HG02870 (cell line): ENCODE results near the gene GNGT2.
A peak's percentile ranks its signal among the peaks of the same experiment; 100 is the strongest.

Experiments
- ATAC-seq: cut with Tn5 transposase; IDR thresholded peaks from one replicate; pipeline ENCODE4 v1.9.1; 2021; ENCODE audit warnings: mild to moderate bottlenecking, moderate library complexity; ENCODE audit not compliant: unreplicated experiment

GNGT2 gene

DNA sequence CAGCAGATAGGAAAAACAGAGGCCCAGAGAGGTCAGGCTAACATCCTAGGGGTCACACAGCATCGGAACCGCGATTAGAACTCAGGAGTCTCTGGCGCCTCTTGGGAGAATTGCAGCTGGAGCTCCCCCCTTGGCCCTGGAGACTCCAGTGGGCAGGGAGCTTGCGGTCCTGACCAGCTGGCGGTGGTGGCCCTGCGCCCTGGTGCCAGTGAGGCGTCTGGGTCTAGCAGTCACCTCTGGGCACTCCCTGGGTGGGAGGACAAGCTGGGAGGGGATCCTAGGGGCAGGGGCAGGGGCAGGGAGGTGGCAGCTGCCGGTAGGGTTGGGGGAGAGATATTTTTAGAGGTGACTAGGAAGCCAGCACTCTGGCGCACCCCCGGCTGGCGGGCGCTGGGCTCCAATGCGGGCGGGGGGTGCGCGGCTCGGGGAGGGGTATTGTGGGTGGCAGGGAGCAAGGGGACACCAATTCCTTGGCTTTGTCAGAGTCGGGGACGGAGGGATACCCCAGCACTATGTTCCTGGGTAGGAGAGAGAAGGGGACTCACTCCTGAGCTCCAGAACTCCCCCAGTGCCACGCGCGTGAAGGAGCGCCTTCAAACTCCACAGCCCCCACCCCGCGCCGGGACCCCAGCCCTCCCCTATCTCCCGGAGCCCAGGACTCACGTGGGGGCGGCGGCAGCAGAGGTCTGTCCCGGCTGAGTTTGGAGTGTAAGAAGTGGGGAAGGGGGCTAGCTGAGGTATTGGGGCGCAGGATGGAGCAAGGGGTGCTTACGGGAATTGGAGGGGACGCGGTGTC lies 19.6 kb upstream of the GNGT2 start:
- no peak for ATAC-seq

DNA sequence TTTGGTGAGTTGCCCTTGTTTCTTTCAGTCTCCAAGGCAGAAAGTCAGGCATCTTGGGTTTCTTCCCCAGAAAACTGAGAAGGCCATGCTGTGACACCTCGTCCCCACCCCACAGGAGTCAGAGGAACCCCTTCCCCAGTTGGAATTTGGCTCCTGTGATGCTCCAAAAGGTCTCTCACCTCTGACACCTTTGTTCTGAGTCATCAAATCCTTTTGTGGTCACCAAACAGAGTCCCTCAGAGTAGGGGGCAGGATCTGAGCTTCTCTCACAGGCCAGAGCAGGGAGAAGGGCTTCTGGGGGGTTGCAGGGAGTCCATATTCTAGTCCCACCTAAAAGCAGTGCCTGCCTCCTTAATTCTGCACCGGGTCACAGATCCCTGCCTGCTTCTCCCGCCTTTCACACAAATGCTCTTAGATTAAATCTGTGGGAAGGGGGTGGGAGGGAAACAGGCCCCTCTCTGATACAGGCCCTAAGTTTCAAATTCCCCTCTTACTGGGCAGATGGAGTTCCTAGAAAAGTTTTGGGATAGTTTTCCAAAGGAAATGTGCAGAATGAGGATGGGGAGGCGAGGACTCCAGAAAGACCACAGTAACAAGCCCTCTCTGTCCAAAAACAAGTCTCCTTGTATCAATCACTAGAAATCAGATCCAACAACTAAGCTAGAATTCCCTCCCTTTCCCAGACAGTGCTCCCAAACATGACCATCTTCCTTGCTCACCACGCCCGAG lies 18.9 kb upstream of the GNGT2 start:
- no peak for ATAC-seq

DNA sequence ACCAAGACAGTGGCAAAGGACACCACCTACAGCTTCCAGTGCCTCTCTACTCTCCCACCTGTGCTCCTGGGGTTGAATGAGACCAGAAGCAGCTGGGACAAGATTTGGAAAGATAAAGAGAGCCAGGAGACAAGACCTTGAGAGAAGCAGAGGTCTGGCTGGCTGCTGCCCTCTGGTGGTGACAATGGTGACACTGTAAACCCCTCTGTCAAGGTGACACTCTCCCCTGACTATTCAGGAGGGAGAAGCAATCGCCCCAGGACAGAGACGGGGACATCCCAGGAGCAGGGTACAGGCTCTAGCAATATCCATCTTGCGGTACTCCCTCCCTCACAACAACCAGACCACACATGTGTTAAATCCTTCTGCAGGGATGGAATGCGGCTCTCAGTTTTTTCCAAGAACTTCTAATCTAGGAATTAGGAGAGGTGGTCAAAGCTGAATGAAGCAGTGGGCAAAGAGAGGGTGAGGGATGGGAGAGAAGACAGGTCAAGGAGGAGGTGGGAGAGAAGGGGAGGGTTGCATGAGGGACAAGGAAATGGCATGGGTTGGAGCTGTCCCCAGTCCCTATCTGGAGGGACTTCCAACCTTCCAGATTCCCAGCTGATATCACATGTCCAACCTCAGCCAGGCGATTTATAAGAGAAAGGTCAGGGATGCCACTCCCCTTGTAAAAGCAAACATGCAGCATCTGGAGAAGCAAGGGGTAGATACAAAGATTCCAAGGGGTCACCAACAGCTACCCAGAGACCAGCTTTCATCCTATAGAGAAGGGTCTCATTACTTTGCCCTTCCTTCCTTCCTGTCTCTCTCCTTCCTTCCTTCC lies 17.3 kb upstream of the GNGT2 start:
- ATAC-seq, result no peak

DNA sequence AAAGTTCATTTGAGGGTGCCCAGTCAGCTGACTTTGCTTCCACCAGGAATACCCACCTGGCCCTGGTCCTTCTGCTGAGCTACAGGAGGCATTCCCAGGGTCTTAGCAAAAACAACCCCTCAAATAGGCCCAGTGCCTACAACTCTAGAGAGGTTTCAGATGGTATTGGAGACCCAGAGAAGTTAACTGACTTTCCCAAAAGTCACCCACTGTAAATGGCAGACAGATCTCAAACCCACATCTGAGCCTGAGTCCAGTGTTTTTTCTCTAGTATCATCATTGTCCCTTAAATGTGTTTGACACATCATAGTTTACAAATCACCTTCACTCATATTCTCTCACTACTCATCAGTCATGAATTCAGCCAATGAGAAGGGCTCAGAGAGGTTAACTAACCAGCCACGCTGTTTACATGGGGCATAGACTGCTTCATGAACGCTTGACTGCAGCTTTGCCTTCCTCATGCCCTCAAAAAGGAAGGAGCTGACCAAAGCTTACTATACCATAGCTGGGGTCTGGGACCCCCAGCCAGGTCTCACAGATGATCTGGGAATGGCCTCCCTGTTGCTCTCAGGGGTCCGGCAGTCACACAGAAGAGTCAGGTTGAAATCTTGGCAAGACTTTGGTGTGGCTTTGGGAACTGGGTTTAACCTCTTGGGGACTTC lies 16.5 kb upstream of the GNGT2 start:
- ATAC-seq, result no peak

DNA sequence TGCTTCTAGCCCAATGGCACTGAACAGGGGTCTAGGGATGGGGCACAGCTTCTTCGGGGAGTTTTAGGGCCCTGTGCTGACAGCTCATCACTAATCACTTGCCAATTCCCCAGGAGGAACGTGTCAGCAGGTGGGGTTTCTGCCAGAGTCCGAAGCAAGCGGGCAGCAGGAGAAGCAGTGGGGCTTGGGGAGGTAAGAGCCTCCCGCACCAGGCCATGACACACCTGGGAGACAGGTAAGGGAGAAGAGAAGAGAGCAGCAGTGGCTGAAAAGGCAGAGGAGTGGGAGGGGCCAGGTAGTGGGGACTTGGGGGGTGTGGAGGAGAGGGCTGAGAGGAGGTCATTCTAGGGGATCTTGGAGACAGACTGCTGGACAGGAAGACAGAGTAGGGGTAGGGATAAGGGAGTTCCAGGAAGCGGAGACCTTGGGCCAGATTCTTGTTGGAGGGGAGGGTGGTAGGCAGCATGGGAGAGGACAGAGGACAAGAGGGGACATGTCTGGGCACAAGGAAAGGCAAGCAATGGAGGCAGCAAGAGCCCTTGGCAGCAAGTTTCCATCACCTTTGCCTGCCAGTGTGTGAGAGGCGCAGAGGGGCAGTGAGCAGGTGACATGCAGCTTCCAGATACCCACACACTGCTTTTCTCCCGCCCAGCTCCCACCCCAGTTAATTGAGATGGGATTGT lies 15.3 kb upstream of the GNGT2 start:
- ATAC-seq, result no peak

DNA sequence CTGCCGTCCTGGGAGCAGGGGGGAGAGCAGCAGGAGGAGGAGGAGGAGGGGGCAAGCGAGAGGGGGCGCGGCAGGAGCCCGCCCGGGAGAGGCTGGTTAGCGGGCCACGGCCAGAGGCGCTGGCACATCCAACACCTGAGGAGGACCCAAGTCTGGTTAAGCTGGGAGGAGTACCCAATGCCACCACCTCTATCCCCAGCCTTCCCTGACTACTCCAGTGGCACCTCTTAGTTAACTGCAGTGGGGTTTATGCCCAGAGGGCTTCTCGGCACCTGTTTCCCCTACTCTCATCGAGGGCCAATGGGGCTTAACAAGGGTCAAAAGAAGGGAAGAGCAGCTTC lies 14.6 kb upstream of the GNGT2 start:
- ATAC-seq, result no peak

DNA sequence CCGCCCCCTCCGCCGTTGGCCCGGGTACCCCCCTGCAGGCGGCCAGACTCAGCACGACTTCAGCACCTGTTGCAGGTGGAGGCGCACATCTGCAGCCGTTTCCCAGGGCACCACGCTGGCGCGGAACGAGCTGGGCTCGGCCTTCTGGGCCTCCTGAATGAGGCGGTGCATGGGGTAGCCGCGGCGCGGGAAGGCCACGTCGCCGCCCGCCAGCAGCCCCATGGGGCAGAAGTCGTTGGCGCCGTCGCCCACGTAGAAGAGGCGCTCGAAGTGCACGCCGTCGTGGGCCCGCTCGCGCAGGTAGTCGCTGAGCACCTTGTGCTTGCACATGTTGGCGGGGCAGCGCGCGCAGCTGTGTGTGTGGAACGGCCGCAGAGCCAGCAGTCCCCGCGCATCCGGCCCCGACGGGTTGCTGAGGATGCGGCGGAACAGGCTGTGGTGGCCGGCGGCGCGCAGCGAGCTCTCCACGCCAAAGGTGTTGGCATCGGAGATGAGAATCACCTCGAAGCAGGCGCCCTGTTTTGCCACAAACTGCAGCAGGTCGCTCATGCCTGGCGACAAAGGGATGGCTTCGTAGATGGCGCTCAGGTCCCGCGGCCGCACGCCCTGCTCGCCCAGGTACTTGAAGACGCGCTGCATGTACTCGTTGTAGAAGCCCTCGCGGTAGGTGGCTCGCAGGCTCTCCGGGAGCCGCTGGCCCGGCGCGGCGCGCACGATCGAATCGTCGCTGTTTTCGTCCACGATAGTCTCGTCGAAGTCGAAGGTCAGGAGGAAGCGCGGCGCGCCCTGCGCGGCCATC lies 14.0 kb upstream of the GNGT2 start:
- ATAC-seq, result no peak

DNA sequence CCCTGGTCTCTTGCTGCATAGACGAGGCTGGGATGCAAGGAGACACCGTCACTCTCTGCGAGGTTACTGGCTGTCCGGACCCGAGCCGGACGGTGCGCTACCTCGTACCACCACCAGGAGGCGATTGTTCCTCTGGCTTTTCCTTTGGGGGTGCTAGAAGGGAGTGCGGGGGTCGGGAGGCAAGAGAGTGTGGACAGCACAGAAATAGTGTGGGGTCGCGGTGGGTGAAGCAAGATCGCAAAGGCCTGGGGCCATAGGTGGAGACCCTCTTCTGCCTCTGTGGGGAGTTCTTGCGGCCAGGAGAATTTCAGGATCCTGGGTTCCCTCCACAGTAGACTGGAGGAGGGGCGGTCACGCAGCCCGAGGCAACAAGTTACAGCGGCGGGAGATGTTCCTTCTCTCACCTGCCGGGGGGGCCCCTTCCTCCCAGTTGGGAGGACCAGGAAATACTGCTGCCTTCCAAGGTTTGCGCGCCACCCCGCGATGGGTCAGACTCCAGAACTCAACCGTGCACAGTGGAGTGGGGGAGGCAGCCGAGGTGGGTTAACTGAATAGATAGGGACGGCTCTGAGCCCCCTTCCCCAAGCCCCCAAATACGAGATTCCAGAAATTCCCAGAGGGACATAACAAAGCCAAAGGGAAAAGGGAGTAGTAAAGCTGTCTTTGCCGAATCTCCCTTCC lies 13.3 kb upstream of the GNGT2 start:
- ATAC-seq, result no peak

DNA sequence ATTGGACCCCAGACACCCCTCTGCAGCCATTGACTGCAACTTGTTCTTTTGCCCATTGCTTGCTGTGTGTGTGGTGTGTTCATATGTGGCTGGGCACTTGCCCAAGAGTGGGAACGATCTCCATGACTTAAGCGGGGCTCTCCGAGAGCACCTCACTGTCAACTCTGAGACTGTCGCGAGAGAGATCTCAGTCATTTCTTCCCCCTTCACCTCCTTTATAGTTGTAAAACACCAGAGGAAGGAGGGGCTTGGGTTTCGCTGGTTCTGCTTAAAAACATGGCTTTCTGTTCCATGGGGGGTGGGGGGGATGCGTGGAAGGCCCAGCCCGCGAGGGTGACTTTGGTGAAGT lies 12.8 kb upstream of the GNGT2 start:
- ATAC-seq, result no peak

DNA sequence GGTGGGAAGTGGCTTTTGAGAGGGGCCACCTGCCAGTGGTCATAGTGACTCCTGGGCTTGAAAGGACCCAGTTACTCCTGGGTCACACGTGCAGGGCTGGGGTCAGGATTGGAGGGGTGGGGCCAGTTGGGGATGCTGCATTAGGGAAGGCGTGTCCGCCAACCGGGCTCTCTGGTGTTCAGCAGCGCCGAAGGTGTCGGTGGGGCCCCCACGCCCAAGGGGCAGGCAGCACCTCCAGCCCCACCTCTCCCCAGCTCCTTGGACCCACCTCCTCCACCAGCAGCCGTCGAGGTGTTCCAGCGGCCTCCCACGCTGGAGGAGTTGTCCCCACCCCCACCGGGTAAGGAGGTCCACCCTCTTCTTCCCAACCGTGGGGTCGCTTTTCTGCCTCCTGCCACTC lies 9.6 kb upstream of the GNGT2 start:
- no peak for ATAC-seq

DNA sequence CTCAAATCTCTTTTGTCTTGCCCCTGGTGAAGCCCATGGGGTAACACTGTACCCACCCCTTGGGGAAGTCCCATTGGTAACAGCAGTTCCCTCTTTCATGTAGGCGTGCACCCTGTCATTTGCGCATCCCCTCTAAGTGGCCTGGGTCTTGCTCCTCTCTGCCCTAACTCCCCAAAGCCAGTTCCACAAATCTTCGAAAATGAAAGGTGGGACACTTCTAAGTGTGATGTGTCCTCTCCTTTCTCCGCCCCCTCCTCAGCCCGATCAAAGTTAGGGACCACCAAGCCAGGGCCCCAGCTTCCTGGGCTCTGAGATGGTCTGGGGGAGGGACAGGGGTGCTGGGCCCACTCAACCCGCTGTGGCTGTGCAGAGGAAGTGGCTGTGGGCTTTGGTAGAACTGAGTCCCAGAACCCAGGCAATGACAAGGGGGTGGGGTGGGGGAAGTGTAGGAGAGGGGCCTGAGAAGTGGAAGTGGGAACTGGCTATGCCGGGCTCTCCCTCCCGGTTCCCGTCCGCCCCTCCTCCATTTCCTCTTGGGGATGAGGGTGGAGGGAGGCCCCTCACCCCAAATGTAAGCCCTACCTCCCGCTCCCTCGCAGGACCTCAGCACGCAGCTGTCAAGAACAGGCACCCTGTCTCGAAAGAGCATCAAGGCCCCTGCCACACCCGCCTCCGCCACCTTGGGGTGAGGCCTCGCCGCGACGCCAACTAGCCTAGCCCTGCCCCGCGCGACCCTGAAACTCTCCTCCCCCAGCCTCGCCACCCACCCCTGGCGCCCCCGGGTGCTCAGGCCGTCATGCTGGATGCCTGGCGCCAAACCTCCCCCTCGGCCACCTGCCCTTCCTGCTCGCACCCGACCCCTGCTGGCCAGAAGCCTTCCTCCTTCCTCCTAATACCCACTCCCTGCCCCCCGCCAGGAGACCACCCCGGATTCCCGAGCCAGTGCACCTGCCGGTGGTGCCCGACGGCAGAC lies 8.9 kb upstream of the GNGT2 start:
- ATAC-seq, result peak; percentile 41

DNA sequence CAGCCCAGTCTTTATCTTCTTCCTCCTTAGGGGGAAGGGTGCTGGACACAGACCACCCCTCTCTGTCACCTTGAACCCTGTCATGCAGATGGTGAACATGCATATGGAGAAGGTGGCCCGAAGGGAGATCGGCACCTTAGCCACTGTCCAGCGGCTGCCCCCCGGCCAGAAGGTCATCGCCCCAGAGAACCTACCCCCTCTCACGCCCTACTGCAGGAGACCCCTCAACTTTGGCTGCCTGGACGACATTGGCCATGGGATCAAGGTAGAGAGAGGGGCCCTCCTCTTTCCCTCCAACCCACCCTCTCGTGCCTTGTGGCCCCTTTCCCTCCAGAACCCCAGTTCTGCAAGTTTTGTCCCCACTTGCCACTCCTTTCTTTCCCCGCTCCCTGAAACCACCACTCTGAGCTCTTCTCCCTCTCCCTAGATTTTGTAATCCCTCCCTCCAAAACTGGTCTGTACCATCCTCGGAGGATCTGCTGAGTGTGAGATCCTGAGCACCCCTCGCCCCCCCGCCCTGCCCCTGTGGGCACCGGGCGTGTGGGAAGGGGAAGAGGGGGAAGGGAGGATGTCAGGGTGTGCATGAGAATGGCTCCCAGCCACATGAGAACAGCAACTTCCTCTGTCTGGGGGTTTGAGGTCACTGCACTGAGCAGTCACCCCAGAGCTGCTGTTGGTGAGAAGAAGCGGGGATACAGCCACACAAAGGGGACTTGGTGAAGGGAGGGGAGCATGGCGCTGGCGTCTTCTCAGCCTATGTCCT lies 7.5 kb upstream of the GNGT2 start:
- peak; percentile 52 for ATAC-seq

DNA sequence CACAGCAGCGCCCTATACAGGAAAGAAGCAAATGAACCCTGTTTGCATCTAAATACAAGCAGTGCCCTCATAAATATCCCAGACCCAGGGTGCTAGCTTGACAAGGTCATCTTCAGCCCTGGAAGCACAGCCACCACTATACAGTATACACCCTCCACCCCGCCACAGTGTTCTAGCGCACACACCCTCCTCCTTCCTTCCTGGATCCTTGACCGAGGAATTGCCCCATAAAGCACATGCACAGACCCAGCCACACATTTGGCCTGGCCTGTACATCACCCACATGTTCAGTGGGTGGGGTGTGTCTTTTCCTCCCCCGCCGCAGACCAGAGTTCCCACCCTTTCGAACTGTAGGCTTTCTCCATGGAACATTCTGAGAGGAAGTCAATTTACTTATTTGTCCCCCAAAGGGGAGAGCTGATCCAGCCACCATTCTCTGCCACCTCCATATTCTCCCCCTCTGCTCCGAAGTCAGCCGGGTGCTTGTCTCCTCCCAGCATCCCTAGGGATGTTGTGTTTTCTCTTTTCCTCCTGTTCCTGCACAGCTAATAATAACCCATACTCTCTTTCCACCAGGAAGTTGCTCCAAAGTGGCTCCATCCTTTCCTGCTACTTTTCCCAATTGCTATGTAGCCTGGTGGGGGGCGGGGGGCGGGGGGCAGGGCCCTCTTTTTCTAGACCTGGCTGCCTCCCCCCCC lies 6.7 kb upstream of the GNGT2 start:
- no peak for ATAC-seq

DNA sequence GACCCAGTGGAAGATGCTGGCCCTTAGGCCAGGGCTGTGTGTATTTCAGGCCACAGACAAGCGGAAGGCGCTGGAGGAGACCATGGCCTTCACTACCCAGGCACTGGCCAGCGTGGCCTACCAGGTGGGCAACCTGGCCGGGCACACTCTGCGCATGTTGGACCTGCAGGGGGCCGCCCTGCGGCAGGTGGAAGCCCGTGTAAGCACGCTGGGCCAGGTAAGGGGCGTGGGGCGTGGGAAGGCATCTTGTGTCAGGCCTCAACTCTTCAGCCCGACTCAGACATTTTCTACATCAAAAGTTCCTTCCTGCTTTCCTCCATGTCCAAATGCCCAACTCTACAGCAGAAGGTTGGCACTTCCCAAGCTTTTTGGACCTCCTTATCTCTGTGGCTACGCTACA lies 6.1 kb upstream of the GNGT2 start:
- no peak for ATAC-seq

DNA sequence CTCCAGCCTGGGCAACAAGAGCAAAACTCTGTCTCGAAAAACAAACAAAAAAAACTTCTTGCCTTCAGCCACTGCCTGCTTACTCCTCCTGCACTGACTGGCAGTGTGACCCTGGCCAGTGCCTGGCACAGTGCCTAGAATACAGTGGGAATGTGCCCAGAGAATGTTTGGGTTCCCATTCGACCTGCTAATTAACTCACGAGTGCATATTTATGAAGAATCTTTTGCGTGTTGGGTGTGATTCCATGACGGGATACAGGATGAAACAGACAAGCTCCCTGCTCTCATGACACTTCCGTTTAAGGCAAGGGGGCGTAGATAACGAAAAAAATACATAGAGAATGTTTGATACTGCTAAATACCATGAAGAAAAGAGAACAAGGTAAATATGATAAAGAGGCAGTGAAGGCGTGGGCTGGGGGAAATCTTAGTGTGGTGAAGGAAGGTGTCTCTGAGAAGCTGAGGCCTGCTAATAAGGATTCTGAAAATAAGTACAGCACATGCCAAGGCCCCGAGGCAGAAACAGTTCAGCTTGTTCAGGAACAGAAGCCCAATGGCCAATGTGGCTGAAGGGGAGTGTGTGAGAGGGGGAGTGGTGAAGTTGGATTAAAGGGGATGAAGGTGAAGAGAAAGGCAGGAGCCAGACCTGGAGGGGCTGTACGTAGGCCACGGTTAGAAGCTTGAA lies 4.4 kb upstream of the GNGT2 start:
- ATAC-seq, result no peak

DNA sequence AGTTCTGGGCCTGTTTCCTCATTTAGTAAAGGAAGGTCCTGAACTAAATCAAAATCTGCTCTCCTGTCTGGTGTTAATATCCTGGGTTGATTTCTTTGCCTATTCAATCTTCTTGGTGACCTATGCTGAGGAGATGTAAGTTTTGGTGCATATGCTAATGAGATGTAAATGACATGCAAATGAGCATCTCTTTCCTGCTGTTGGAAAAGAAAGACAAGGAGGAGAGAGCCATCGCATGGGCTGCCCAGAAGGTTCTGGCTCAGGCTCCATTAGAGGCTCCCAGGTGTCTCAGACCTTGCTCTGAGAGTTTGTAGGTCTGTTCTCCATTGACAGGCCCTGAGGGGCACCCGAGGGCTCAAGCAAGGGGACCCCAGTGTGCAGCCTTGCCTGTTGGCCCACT lies 3.5 kb upstream of the GNGT2 start:
- no peak for ATAC-seq
